Nephron progenitor cell (in vitro differentiated cells): ENCODE results near the gene ALKBH8.
"Not testable (repeated sequence)": the region's sequence is repeated elsewhere in the genome, so short reads cannot be mapped to it uniquely, and the experiment has no call there.

Experiments used
- DNase-seq: peaks from one replicate; pipeline ENCODE4 v3.0.0; 2021
- H3K27ac Mint-ChIP-seq: 2 replicates; pipeline ENCODE4 v1.8.0; 2021; ENCODE audit warnings: mild to moderate bottlenecking, moderate library complexity, mixed read lengths
- H3K27me3 Mint-ChIP-seq: 2 replicates; pipeline ENCODE4 v1.8.0; 2021; ENCODE audit warnings: mild to moderate bottlenecking, low read depth, mixed read lengths; ENCODE audit not compliant: poor library complexity
- H3K36me3 Mint-ChIP-seq: 2 replicates; pipeline ENCODE4 v1.8.0; 2021; ENCODE audit warnings: low read depth, mixed read lengths
- H3K4me1 Mint-ChIP-seq: 2 replicates; pipeline ENCODE4 v1.8.0; 2021; ENCODE audit warnings: mixed read lengths
- H3K4me3 Mint-ChIP-seq: 2 replicates; pipeline ENCODE4 v1.8.0; 2021; ENCODE audit warnings: mild to moderate bottlenecking, moderate library complexity, mixed read lengths
- H3K9me3 Mint-ChIP-seq: 2 replicates; pipeline ENCODE4 v1.8.0; 2021; ENCODE audit warnings: mild to moderate bottlenecking, moderate library complexity, mixed read lengths
- TF ChIP-seq, protein P1 (sequence below): fragments of 200-600 bp; sonication (generic); IDR thresholded peaks from 2 replicates; pipeline ENCODE4 v1.5.0; 2021; ENCODE audit warnings: antibody characterized with exemption

The ALKBH8 gene

DNA sequence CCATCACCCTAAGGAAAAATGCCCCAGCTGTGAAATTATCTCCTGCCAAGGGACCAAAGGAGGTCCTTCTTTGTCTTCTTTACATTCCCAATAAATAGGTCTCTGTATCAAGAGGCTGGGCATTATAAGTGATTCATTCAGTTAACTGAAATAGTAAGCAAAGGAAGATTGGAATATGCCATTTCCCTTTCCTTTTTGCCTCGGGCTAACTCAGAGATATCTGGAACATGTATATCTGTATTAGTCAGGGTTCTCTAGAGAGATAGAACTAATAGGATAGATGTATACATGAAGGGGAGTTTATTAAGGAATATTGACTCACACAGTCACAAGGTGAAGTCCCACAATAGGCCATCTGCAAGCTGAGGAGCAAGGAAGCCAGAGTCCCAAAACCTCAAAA is 92.6 kb downstream of the ALKBH8 start:
- no peak overlapping the region for H3K4me3 Mint-ChIP-seq
- no peaks in the 10 kb centered on the region for H3K36me3 Mint-ChIP-seq
- H3K4me1 Mint-ChIP-seq: peaks cover 30% of the 10 kb centered on the region
- peaks cover 16% of the 10 kb centered on the region for H3K27me3 Mint-ChIP-seq
- DNase-seq: no peak
- H3K27ac Mint-ChIP-seq: no peak overlapping the region
- H3K9me3 Mint-ChIP-seq: no peaks in the 10 kb centered on the region
- TF ChIP-seq, protein P1, sequence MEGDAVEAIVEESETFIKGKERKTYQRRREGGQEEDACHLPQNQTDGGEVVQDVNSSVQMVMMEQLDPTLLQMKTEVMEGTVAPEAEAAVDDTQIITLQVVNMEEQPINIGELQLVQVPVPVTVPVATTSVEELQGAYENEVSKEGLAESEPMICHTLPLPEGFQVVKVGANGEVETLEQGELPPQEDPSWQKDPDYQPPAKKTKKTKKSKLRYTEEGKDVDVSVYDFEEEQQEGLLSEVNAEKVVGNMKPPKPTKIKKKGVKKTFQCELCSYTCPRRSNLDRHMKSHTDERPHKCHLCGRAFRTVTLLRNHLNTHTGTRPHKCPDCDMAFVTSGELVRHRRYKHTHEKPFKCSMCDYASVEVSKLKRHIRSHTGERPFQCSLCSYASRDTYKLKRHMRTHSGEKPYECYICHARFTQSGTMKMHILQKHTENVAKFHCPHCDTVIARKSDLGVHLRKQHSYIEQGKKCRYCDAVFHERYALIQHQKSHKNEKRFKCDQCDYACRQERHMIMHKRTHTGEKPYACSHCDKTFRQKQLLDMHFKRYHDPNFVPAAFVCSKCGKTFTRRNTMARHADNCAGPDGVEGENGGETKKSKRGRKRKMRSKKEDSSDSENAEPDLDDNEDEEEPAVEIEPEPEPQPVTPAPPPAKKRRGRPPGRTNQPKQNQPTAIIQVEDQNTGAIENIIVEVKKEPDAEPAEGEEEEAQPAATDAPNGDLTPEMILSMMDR: no peak

DNA sequence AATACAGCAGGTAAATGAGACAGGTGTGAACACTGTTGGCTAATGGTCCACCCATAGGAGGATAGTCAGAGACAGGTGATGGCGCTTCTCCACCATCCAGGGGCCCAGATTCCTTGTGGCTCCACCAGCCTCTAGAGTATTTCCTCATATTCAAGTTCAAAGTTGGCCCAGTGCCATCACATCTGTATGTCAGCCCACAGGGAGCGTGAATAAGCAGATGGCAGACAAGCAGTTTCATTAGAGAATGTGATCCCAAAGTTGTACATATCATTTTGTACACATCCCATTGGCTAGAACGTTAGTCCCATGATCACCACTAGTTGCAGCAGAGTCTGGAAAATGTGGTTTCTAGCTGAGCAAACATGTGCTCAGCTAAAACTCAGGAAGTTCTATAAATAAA is 96.9 kb downstream of the ALKBH8 start:
- TF ChIP-seq, protein P1: no peak
- Mint-ChIP-seq H3K4me3 (no peak overlapping the region), H3K27ac (no peak overlapping the region), H3K4me1 (peaks cover under 1% of the 10 kb centered on the region), H3K27me3 (peaks cover 40% of the 10 kb centered on the region), H3K36me3 (no peaks in the 10 kb centered on the region), H3K9me3 (peaks cover 21% of the 10 kb centered on the region)
- DNase-seq: no peak

DNA sequence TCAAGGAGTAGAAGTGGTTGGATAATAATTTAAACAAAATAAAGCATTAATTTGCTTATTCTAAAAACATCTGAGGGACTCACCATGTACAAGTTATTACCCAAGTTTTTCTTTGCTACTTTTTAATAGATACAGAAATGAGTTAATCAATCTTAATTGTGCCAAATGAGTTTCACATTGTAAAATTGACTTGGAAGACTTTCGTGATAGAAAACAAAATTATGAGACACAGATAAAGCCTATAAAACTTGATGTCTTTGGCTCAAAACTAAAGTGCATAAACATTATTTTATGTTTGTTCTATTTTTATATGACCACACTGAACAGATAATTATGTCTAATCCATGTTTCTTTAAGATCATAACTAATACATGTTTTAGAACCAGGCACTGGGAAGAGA is 97.8 kb downstream of the ALKBH8 start:
- Mint-ChIP-seq H3K4me3 (no peak overlapping the region), H3K27me3 (peaks cover 44% of the 10 kb centered on the region)
- TF ChIP-seq, protein P1: no peak

DNA sequence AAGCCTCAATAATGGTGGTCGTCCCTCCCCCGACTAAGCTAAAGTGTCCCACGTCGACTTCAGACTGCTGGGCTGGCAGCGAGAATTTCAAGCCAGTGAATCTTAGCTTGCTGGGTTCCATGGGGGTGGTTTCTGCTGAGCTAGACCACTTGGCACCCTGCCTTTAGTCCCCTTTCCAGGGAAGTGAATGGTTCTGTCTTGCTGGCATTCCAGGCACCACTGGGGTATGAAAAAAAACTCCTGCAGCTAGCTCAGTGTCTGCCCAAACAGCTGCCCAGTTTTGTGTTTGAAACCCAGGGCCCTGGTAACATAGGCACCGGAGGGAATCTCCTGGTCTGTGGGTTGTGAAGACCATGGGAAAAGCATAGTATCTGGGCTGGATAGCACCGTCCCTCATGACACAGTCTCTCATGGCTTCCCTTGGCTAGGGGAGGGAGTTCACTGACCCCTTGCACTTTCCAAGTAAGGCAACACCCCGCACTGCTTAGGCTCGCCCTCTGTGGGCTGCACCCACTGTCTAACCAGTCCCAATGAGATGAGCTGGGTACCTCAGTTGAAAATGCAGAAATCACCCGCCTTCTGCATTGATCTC is 99.2 kb downstream of the ALKBH8 start:
- DNase-seq, H3K4me3 Mint-ChIP-seq, H3K4me1 Mint-ChIP-seq, H3K27ac Mint-ChIP-seq, H3K36me3 Mint-ChIP-seq: not testable (repeated sequence)
- Mint-ChIP-seq H3K27me3 (peaks cover 52% of the 10 kb centered on the region), H3K9me3 (peaks cover 38% of the 10 kb centered on the region)

More for the DNA sequence above, 97.8 kb downstream of the ALKBH8 start:
- Mint-ChIP-seq H3K4me1 (no peaks in the 10 kb centered on the region), H3K36me3 (no peaks in the 10 kb centered on the region), H3K27ac (no peak overlapping the region), H3K9me3 (peaks cover 30% of the 10 kb centered on the region)
- no peak for DNase-seq

DNA sequence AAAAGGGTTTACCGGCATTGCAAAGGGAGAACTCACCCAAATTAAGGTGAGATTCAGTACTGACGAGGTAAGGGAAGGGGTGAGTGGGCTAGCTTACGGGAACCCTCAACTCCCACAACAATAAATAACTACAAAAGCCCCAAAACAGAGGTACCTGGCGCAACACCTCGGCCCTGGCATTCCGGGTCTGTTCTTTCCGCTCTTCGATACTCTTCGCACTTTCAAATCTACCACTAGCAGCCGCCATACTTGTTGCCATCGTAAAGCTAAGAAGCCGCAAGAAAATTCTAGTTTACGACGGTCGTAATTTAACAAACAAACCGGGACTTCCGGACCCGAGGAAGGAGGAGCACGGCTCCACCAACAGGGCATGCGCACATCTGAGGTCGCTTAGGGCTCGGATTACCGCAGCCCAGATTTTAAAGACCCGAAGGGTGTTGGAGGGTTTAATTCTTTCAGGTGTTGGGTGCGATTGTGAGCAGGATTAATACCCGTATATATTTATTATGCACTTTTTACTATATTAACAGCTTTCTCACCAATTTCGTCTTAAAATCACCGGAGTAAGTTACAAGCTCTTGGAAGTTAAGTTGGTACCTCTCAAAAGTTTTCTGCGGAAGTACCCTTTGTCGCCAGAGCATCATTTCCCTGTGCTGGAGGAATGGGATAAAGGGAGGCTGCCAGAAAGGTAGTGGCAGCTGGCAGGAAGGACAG is 107.8 kb downstream of the ALKBH8 start, which contains the start of gene CWF19L2:
CWF19L2 (minus strand) TSS at position 268 of the 714 bp plus-strand sequence; CDS start at position 259, 9 bp downstream.
- TF ChIP-seq, protein P1: no peak
- H3K9me3 Mint-ChIP-seq: peaks cover 9% of the 10 kb centered on the region
- H3K36me3 Mint-ChIP-seq: peaks cover 8% of the 10 kb centered on the region

DNA sequence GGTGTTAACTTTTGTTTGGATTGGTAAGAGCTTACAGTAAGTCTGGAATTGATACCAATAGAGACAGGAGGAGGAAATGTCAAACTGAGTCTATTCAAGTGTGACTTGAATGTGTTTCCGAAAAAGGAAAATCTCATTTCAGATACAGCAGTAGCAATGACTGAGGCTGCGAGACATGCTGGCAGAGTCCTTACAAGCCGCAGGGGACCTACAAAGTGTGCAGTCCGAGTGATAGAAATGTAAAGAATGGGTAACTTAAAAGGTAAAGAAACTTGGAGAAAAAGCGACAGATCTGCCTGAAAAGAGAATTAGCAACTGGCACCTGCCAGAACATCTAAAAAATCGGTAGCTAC is 108.4 kb downstream of the ALKBH8 start:
- Mint-ChIP-seq H3K4me3 (peak overlapping the region; percentile 89), H3K4me1 (peaks cover 31% of the 10 kb centered on the region), H3K27me3 (peaks cover 20% of the 10 kb centered on the region), H3K9me3 (peaks cover 4% of the 10 kb centered on the region), H3K36me3 (peaks cover 10% of the 10 kb centered on the region), H3K27ac (peak overlapping the region; percentile 37)
- TF ChIP-seq, protein P1: no peak
- peak; percentile 9 for DNase-seq

More for the DNA sequence above, 107.8 kb downstream of the ALKBH8 start, which contains the start of gene CWF19L2:
- Mint-ChIP-seq H3K27ac (peak within 1 kb of the TSS; percentile 37), H3K4me1 (peaks cover 31% of the 10 kb centered on the region), H3K27me3 (peaks cover 24% of the 10 kb centered on the region), H3K4me3 (peak within 1 kb of the TSS; percentile 89)
- peak; percentile 88 for DNase-seq
